HepG2 (cell line): Measurements from ENCODE around the gene TYMS. TPM values are rescaled to one million over a fixed set of nuclear protein-coding genes. Genes with fewer than 3 reads are reported as not detected.
A peak's percentile ranks its signal among the peaks of the same experiment; 100 is the strongest.

Source experiments
- ASH2L ChIP-seq: fragments of 300-600, 200-600 bp; sonication (generic); IDR thresholded peaks from 2 replicates; pipeline ENCODE4 v1.7.0; 2017; ENCODE audit warnings: low read depth, mild to moderate bottlenecking, moderate library complexity, mixed read lengths, low read length; ENCODE audit not compliant: insufficient read length
- ATF1 ChIP-seq: IDR thresholded peaks from 2 replicates; pipeline ENCODE4 v1.6.1; 2016; ENCODE audit warnings: mild to moderate bottlenecking, control low read depth
- DMAP1 ChIP-seq: IDR thresholded peaks from 2 replicates; pipeline ENCODE4 v1.6.1; 2016
- ETV5 ChIP-seq: IDR thresholded peaks from 2 replicates; pipeline ENCODE4 v1.6.1; 2018; ENCODE audit warnings: missing biosample characterization, missing genetic modification reagents, inconsistent platforms, borderline replicate concordance
- FOXK1 ChIP-seq: sonication (generic); formaldehyde crosslinking; IDR thresholded peaks from 2 replicates; pipeline ENCODE4 v1.4.0; 2020; ENCODE audit warnings: low read depth, missing genetic modification reagents, borderline replicate concordance
- MBD4 ChIP-seq: IDR thresholded peaks from 2 replicates; pipeline ENCODE4 v1.6.1; 2012; ENCODE audit warnings: low read length, inconsistent platforms, borderline replicate concordance
- MED1 ChIP-seq: sonication (generic); formaldehyde crosslinking; IDR thresholded peaks from 2 replicates; pipeline ENCODE4 v1.4.0; 2020; ENCODE audit warnings: missing genetic modification reagents
- MED8 ChIP-seq: sonication (generic); formaldehyde crosslinking; IDR thresholded peaks from 2 replicates; pipeline ENCODE4 v1.8.1; 2023; ENCODE audit warnings: mild to moderate bottlenecking, missing genetic modification reagents; ENCODE audit not compliant: insufficient replicate concordance
- NBN ChIP-seq: fragments of 450-650 bp; conservative IDR thresholded peaks from 2 replicates; pipeline ENCODE4 v1.6.1; 2017
- NRL ChIP-seq: sonication (generic); formaldehyde crosslinking; IDR thresholded peaks from 2 replicates; pipeline ENCODE4 v1.5.0; 2020; ENCODE audit warnings: missing genetic modification reagents, mild to moderate bottlenecking, moderate library complexity, borderline replicate concordance
- SOX6 ChIP-seq, 2 experiments: fragments of 450-650 bp in 1 of 2; sonication (generic) in 1 of 2; formaldehyde crosslinking in 1 of 2; IDR thresholded peaks; 2 replicates each; pipeline versions ENCODE4 v1.4.0 to v1.6.1; 2017 to 2020; ENCODE audit warnings: antibody characterized with exemption in 1 of 2, mild to moderate bottlenecking in 1 of 2, missing genetic modification reagents in 1 of 2
- TGIF2 ChIP-seq: IDR thresholded peaks from 2 replicates; pipeline ENCODE4 v1.6.1; 2016; ENCODE audit warnings: control low read depth, missing compliant biosample characterization
- ZFP90 ChIP-seq: sonication (generic); formaldehyde crosslinking; IDR thresholded peaks from 2 replicates; pipeline ENCODE4 v1.8.0; 2022; ENCODE audit warnings: missing genetic modification reagents, mild to moderate bottlenecking, inconsistent platforms, borderline replicate concordance
- ZNF556 ChIP-seq: sonication (generic); formaldehyde crosslinking; IDR thresholded peaks from 2 replicates; pipeline ENCODE4 v1.4.0; 2020; ENCODE audit warnings: mild to moderate bottlenecking, missing genetic modification reagents, borderline replicate concordance
- ZNF747 ChIP-seq: sonication (generic); formaldehyde crosslinking; IDR thresholded peaks from 2 replicates; pipeline ENCODE4 v1.8.1; 2023; ENCODE audit warnings: missing genetic modification reagents, mild to moderate bottlenecking, borderline replicate concordance
- polyA plus RNA-seq, 8 experiments: library from polyadenylated mRNA; depleted of rRNA in 3 of 8; stranded (reverse) in 7 of 8; unstranded in 1 of 8; fragments of >200 nt; fragmentation: Illumina TruSeq in 4 of 8; extraction: Trizol in 4 of 8; gene quantifications; 2 replicates each; pipeline versions ENCODE4 v1.2.1 to v1.2.3, GENCODE V29; 2011 to 2016; ENCODE audit warnings: low read depth in 4 of 8, missing spikeins in 1 of 8, mixed read lengths in 1 of 8; ENCODE audit not compliant: insufficient read depth in 1 of 8
- total RNA-seq, 5 experiments: library from RNA; depleted of rRNA; stranded (reverse); fragments of >200 nt; fragmentation: Illumina TruSeq; extraction: Trizol; gene quantifications; 2 replicates each; pipeline ENCODE4 v1.2.3, GENCODE V29; 2016; ENCODE audit warnings: low read depth in 1 of 5
- TF ChIP-seq, protein P1 (sequence below): sonication (generic); formaldehyde crosslinking; conservative IDR thresholded peaks from 2 replicates; pipeline ENCODE4 v1.8.1; 2023; ENCODE audit warnings: missing genetic modification reagents
- TF ChIP-seq, protein P2 (sequence below): IDR thresholded peaks from 2 replicates; pipeline ENCODE4 v1.6.1; 2016; ENCODE audit warnings: mild to moderate bottlenecking
- TF ChIP-seq, protein P3 (sequence below): sonication (generic); formaldehyde crosslinking; IDR thresholded peaks from 2 replicates; pipeline ENCODE4 v1.5.1; 2020; ENCODE audit warnings: missing genetic modification reagents, mild to moderate bottlenecking, borderline replicate concordance
- TF ChIP-seq, protein P4 (sequence below): IDR thresholded peaks from 2 replicates; pipeline ENCODE4 v1.6.1; 2016; ENCODE audit warnings: missing genetic modification reagents, missing compliant biosample characterization
- TF ChIP-seq, protein P5 (sequence below): sonication (generic); formaldehyde crosslinking; IDR thresholded peaks from 2 replicates; pipeline ENCODE4 v1.9.0; 2021; ENCODE audit warnings: missing genetic modification reagents, borderline replicate concordance

The TYMS gene
- total and polyA plus RNA-seq, 2 of the 13 experiments (the other 11 are each of a cell fraction or from before 2014, with no cell fraction given) = 80.1 to 106 TPM

DNA sequence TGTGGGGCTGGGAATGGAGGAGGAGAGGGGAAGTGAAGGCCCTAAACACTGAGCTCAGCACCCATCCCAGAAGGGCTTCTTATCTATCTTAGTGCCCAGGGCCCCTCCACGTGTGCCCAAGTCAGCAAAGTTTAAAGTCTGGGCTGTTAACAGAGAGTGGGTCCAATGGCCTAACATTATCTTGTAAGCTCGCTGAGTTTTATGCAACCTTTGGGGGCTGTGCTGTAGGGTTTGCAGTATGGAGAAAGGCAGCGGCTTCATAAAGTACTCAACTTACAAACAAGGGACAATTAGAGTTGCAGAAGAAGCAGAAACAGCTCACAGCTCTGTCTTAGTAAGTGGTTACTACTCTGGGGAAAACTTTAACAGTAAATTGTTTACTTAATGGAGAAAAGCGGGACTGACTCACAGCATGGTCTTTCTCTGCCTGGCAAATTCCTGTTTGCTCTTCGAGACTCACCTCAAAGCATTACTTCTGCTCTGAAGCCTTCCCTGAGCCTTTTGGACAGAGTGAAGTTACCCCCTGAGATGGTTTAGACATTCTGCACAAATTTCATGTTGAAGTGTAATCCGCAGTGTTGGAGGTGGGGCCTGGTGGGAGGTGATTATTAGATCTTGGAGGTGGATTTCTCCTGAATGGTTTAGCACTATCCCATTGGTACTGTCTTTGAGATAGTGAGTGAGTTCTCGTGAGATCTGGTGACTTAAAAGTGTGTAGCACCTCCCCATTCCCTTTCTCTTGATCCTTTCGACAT lies 45.9 kb downstream of the TYMS start (continued):
- peak; percentile 61; the same call in 1 of the 2 replicates for TF ChIP-seq TGIF2 (CRISPR knock-in tag)
- no peak for TF ChIP-seq ATF1 (CRISPR knock-in tag)
- TF ChIP-seq, protein P1, sequence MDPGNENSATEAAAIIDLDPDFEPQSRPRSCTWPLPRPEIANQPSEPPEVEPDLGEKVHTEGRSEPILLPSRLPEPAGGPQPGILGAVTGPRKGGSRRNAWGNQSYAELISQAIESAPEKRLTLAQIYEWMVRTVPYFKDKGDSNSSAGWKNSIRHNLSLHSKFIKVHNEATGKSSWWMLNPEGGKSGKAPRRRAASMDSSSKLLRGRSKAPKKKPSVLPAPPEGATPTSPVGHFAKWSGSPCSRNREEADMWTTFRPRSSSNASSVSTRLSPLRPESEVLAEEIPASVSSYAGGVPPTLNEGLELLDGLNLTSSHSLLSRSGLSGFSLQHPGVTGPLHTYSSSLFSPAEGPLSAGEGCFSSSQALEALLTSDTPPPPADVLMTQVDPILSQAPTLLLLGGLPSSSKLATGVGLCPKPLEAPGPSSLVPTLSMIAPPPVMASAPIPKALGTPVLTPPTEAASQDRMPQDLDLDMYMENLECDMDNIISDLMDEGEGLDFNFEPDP (CRISPR knock-in tag) = no peak
- TF ChIP-seq, protein P2, sequence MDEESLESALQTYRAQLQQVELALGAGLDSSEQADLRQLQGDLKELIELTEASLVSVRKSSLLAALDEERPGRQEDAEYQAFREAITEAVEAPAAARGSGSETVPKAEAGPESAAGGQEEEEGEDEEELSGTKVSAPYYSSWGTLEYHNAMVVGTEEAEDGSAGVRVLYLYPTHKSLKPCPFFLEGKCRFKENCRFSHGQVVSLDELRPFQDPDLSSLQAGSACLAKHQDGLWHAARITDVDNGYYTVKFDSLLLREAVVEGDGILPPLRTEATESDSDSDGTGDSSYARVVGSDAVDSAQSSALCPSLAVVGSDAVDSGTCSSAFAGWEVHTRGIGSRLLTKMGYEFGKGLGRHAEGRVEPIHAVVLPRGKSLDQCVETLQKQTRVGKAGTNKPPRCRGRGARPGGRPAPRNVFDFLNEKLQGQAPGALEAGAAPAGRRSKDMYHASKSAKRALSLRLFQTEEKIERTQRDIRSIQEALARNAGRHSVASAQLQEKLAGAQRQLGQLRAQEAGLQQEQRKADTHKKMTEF (CRISPR knock-in tag) = peak; percentile 21; the same call in 1 of the 2 replicates
- TF ChIP-seq DMAP1 (CRISPR knock-in tag) = peak; percentile 33; the same call in 1 of the 2 replicates
- no peak for TF ChIP-seq MED1 (CRISPR knock-in tag)
- no peak for TF ChIP-seq MBD4
- no peak for TF ChIP-seq NBN
- no peak for TF ChIP-seq ZNF556
- TF ChIP-seq, protein P3, sequence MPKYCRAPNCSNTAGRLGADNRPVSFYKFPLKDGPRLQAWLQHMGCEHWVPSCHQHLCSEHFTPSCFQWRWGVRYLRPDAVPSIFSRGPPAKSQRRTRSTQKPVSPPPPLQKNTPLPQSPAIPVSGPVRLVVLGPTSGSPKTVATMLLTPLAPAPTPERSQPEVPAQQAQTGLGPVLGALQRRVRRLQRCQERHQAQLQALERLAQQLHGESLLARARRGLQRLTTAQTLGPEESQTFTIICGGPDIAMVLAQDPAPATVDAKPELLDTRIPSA (CRISPR knock-in tag) = no peak
- no peak for TF ChIP-seq MED8 (CRISPR knock-in tag)
- no peak for TF ChIP-seq ZNF747 (CRISPR knock-in tag)
- TF ChIP-seq ZFP90 = no peak
- TF ChIP-seq FOXK1 (CRISPR knock-in tag) = no peak
- no peak for TF ChIP-seq ETV5
- TF ChIP-seq SOX6 (IDR thresholded peaks at IDR 0.05) = no peak
- TF ChIP-seq SOX6 (CRISPR knock-in tag; IDR thresholded peaks at IDR 0.05) = no peak
- TF ChIP-seq NRL = no peak
- TF ChIP-seq ASH2L = peak; percentile 65
- TF ChIP-seq, protein P4, sequence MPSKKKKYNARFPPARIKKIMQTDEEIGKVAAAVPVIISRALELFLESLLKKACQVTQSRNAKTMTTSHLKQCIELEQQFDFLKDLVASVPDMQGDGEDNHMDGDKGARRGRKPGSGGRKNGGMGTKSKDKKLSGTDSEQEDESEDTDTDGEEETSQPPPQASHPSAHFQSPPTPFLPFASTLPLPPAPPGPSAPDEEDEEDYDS (CRISPR knock-in tag) = no peak
- TF ChIP-seq, protein P5, sequence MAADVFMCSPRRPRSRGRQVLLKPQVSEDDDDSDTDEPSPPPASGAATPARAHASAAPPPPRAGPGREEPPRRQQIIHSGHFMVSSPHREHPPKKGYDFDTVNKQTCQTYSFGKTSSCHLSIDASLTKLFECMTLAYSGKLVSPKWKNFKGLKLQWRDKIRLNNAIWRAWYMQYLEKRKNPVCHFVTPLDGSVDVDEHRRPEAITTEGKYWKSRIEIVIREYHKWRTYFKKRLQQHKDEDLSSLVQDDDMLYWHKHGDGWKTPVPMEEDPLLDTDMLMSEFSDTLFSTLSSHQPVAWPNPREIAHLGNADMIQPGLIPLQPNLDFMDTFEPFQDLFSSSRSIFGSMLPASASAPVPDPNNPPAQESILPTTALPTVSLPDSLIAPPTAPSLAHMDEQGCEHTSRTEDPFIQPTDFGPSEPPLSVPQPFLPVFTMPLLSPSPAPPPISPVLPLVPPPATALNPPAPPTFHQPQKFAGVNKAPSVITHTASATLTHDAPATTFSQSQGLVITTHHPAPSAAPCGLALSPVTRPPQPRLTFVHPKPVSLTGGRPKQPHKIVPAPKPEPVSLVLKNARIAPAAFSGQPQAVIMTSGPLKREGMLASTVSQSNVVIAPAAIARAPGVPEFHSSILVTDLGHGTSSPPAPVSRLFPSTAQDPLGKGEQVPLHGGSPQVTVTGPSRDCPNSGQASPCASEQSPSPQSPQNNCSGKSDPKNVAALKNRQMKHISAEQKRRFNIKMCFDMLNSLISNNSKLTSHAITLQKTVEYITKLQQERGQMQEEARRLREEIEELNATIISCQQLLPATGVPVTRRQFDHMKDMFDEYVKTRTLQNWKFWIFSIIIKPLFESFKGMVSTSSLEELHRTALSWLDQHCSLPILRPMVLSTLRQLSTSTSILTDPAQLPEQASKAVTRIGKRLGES (CRISPR knock-in tag) = no peak
